GM18498 (cell line): Measurements from ENCODE around the gene ARMC12.

ENCODE experiments used
- ATAC-seq: cut with Tn5 transposase; IDR thresholded peaks from one replicate; pipeline ENCODE4 v1.9.1; 2021; ENCODE audit warnings: mild to moderate bottlenecking, moderate library complexity; ENCODE audit not compliant: unreplicated experiment

Gene ARMC12

GRCh38 chr6:35774116-35774794 is 37.4 kb downstream of the ARMC12 start:
- no peak for ATAC-seq

GRCh38 chr6:35775031-35775430 is 38.2 kb downstream of the ARMC12 start:
- ATAC-seq, result no peak

GRCh38 chr6:35776364-35777215 is 39.8 kb downstream of the ARMC12 start, which contains the start of gene CLPSL2:
Gene CLPSL2, plus strand, starts transcription at chr6:35776598. Its CDS starts 21 bp downstream, at chr6:35776619.
- ATAC-seq, result no peak

GRCh38 chr6:35777356-35778102 is 40.7 kb downstream of the ARMC12 start:
- no peak for ATAC-seq

GRCh38 chr6:35778437-35778836 is 41.6 kb downstream of the ARMC12 start:
- ATAC-seq, result no peak

GRCh38 chr6:35780719-35781118 is 43.9 kb downstream of the ARMC12 start, which contains the start of gene CLPSL1:
Gene CLPSL1, plus strand, starts transcription at chr6:35781019. Its CDS starts 92 bp downstream, at chr6:35781111.
- no peak for ATAC-seq

GRCh38 chr6:35781290-35781689 is 44.5 kb downstream of the ARMC12 start:
- ATAC-seq, result no peak

- ATAC-seq, result no peak
These were observed 45.6 kb downstream of the ARMC12 start for GRCh38 chr6:35782424-35782823.

GRCh38 chr6:35784200-35784599 is 47.4 kb downstream of the ARMC12 start:
- no peak for ATAC-seq

GRCh38 chr6:35786272-35786671 is 49.4 kb downstream of the ARMC12 start:
- ATAC-seq, result no peak

GRCh38 chr6:35786810-35787209 is 50.0 kb downstream of the ARMC12 start:
- no peak for ATAC-seq

GRCh38 chr6:35787266-35788218 is 50.7 kb downstream of the ARMC12 start:
- ATAC-seq, result no peak

- ATAC-seq, result no peak
These were observed 51.7 kb downstream of the ARMC12 start for GRCh38 chr6:35788423-35788982.

- ATAC-seq, result no peak
These were observed 53.9 kb downstream of the ARMC12 start for GRCh38 chr6:35790683-35791082.

GRCh38 chr6:35794536-35795452 is 58.0 kb downstream of the ARMC12 start:
- ATAC-seq, result no peak

GRCh38 chr6:35795453-35796071 is 58.7 kb downstream of the ARMC12 start:
- ATAC-seq, result no peak

- ATAC-seq, result no peak
These were observed 59.4 kb downstream of the ARMC12 start for GRCh38 chr6:35796236-35796635.

- no peak for ATAC-seq
These were observed 61.1 kb downstream of the ARMC12 start for GRCh38 chr6:35797837-35798526.
